Activated CD8-positive, alpha-beta T cell treated with anti-CD3 and anti-CD28 coated beads, Interleukin-2, amount 10 ng/mL, durations not matched to agents 7 days and 5 days (primary cell): ENCODE results near the gene SRGAP3. TPM values are rescaled to one million over a fixed set of nuclear protein-coding genes. Genes with fewer than 3 reads are reported as not detected.

Source experiments
- ATAC-seq: fragments of 150-1000 bp; cut with Tn5 transposase; one replicate; pipeline ENCODE4 v1.10.0; 2021; ENCODE audit warnings: moderate library complexity
- CTCF ChIA-PET: fragments of 350-600 bp; sonication (Branson Sonifier 250); formaldehyde crosslinking; loops from one replicate; lab custom pipeline; 2021; ENCODE audit warnings: antibody characterized with exemption; lab: Charles Lee
- POLR2A ChIA-PET: fragments of 350-600 bp; sonication (Branson Sonifier 250); formaldehyde crosslinking; loops from one replicate; lab custom pipeline; 2021; ENCODE audit warnings: antibody characterized with exemption; lab: Charles Lee
- DNase-seq: peaks from one replicate; pipeline ENCODE4 v3.0.0-alpha.2; 2020
- H3K27ac Mint-ChIP-seq: one replicate; pipeline ENCODE4 v1.8.0; 2021; ENCODE audit warnings: mild to moderate bottlenecking, mixed read lengths
- H3K27me3 Mint-ChIP-seq: one replicate; pipeline ENCODE4 v1.8.0; 2021; ENCODE audit warnings: low read depth, mixed read lengths
- H3K36me3 Mint-ChIP-seq: one replicate; pipeline ENCODE4 v1.8.0; 2021; ENCODE audit warnings: low read depth, mixed read lengths
- H3K4me1 Mint-ChIP-seq: one replicate; pipeline ENCODE4 v1.8.0; 2021; ENCODE audit warnings: low read depth, mixed read lengths
- H3K4me3 Mint-ChIP-seq: one replicate; pipeline ENCODE4 v1.8.0; 2021; ENCODE audit warnings: mild to moderate bottlenecking, mixed read lengths
- H3K9me3 Mint-ChIP-seq: one replicate; pipeline ENCODE4 v1.8.0; 2022; ENCODE audit warnings: mixed read lengths; ENCODE audit not compliant: insufficient read depth
- total RNA-seq, 2 experiments: library from RNA; stranded (reverse); gene quantifications; one replicate each; pipeline ENCODE4 v1.2.3, GENCODE V29; 2021

SRGAP3 gene
- total RNA-seq, 2 experiments from 2014 or later = 5.3 to 5.9 TPM

- DNase-seq (no peak), ATAC-seq (no peak)
- Mint-ChIP-seq H3K36me3 (no peaks in the 10 kb centered on the region), H3K4me1 (peaks cover 7% of the 10 kb centered on the region), H3K27me3 (peaks cover 6% of the 10 kb centered on the region), H3K27ac (no peak overlapping the region), H3K4me3 (no peak overlapping the region), H3K9me3 (no peaks in the 10 kb centered on the region)
- POLR2A ChIA-PET = no interaction called here
- CTCF ChIA-PET = no interaction called here
Measured at GRCh38 chr3:9116336-9116735, 133.1 kb downstream of the SRGAP3 start.

- peaks cover 7% of the 10 kb centered on the region for H3K4me1 Mint-ChIP-seq
- DNase-seq (no peak), ATAC-seq (no peak)
- H3K9me3 Mint-ChIP-seq = no peaks in the 10 kb centered on the region
- peaks cover 6% of the 10 kb centered on the region for H3K27me3 Mint-ChIP-seq
- POLR2A ChIA-PET = interaction anchor here (0.6 kb wide), 1 partner anchor 32 kb away, joined by 3 read pairs; no protein-coding TSS in a partner anchor
- CTCF ChIA-PET = no interaction called here
- no peak overlapping the region for H3K27ac Mint-ChIP-seq
- no peaks in the 10 kb centered on the region for H3K36me3 Mint-ChIP-seq
- H3K4me3 Mint-ChIP-seq = no peak overlapping the region
Measured at GRCh38 chr3:9115336-9115735, 134.1 kb downstream of the SRGAP3 start.

- ChIA-PET CTCF (no interaction called here), POLR2A (no interaction called here)
- Mint-ChIP-seq H3K27me3 (peaks cover 6% of the 10 kb centered on the region), H3K9me3 (no peaks in the 10 kb centered on the region), H3K36me3 (no peaks in the 10 kb centered on the region), H3K4me3 (no peak overlapping the region), H3K27ac (no peak overlapping the region), H3K4me1 (no peaks in the 10 kb centered on the region)
- ATAC-seq (no peak), DNase-seq (no peak)
Measured at GRCh38 chr3:9113040-9113439, 136.4 kb downstream of the SRGAP3 start.

GRCh38 chr3:9111866-9112265 is 137.6 kb downstream of the SRGAP3 start:
- Mint-ChIP-seq H3K9me3 (no peaks in the 10 kb centered on the region), H3K36me3 (no peaks in the 10 kb centered on the region), H3K4me1 (no peaks in the 10 kb centered on the region), H3K27ac (no peak overlapping the region), H3K4me3 (no peak overlapping the region), H3K27me3 (peaks cover 4% of the 10 kb centered on the region)
- no peak for DNase-seq
- ChIA-PET CTCF (no interaction called here), POLR2A (interaction anchor here (1.0 kb wide), 1 partner anchor 15 kb away, joined by 3 read pairs; no protein-coding TSS in a partner anchor)
- no peak for ATAC-seq

GRCh38 chr3:9111417-9111816 is 138.0 kb downstream of the SRGAP3 start:
- no peaks in the 10 kb centered on the region for H3K36me3 Mint-ChIP-seq
- H3K27ac Mint-ChIP-seq = no peak overlapping the region
- ChIA-PET POLR2A (interaction anchor here (1.0 kb wide), 1 partner anchor 14 kb away, joined by 3 read pairs; no protein-coding TSS in a partner anchor), CTCF (no interaction called here)
- no peaks in the 10 kb centered on the region for H3K4me1 Mint-ChIP-seq
- ATAC-seq = no peak
- H3K9me3 Mint-ChIP-seq = no peaks in the 10 kb centered on the region
- H3K4me3 Mint-ChIP-seq = no peak overlapping the region
- no peak for DNase-seq
- H3K27me3 Mint-ChIP-seq = peaks cover 4% of the 10 kb centered on the region

GRCh38 chr3:9110802-9111201 is 138.6 kb downstream of the SRGAP3 start:
- no peaks in the 10 kb centered on the region for H3K9me3 Mint-ChIP-seq
- ChIA-PET POLR2A (no interaction called here), CTCF (interaction anchor here (0.8 kb wide), 1 partner anchor 192 kb away, joined by 3 read pairs; no protein-coding TSS in a partner anchor)
- no peak overlapping the region for H3K4me3 Mint-ChIP-seq
- H3K27ac Mint-ChIP-seq = no peak overlapping the region
- H3K27me3 Mint-ChIP-seq = peaks cover 2% of the 10 kb centered on the region
- no peak for ATAC-seq
- no peaks in the 10 kb centered on the region for H3K36me3 Mint-ChIP-seq
- DNase-seq = no peak
- no peaks in the 10 kb centered on the region for H3K4me1 Mint-ChIP-seq

GRCh38 chr3:9110316-9110715 is 139.1 kb downstream of the SRGAP3 start:
- Mint-ChIP-seq H3K36me3 (no peaks in the 10 kb centered on the region), H3K4me3 (no peak overlapping the region), H3K27ac (no peak overlapping the region), H3K4me1 (no peaks in the 10 kb centered on the region), H3K27me3 (no peaks in the 10 kb centered on the region), H3K9me3 (no peaks in the 10 kb centered on the region)
- DNase-seq = no peak
- ATAC-seq = no peak
- POLR2A ChIA-PET = no interaction called here
- CTCF ChIA-PET = interaction anchor here (0.8 kb wide), 1 partner anchor 192 kb away, joined by 3 read pairs; no protein-coding TSS in a partner anchor

GRCh38 chr3:9109568-9109914 is 139.9 kb downstream of the SRGAP3 start:
- POLR2A ChIA-PET = no interaction called here
- Mint-ChIP-seq H3K27me3 (no peaks in the 10 kb centered on the region), H3K4me1 (no peaks in the 10 kb centered on the region), H3K36me3 (no peaks in the 10 kb centered on the region), H3K27ac (no peak overlapping the region), H3K9me3 (no peaks in the 10 kb centered on the region), H3K4me3 (no peak overlapping the region)
- no peak for ATAC-seq
- DNase-seq = no peak
- CTCF ChIA-PET = no interaction called here

GRCh38 chr3:9108876-9109567 is 140.4 kb downstream of the SRGAP3 start:
- Mint-ChIP-seq H3K36me3 (no peaks in the 10 kb centered on the region), H3K27ac (no peak overlapping the region), H3K4me3 (no peak overlapping the region), H3K4me1 (no peaks in the 10 kb centered on the region), H3K27me3 (no peaks in the 10 kb centered on the region), H3K9me3 (no peaks in the 10 kb centered on the region)
- no peak for DNase-seq
- CTCF ChIA-PET = interaction anchor here (0.6 kb wide), 1 partner anchor 193 kb away, joined by 3 read pairs; no protein-coding TSS in a partner anchor
- POLR2A ChIA-PET = no interaction called here
- ATAC-seq = no peak

GRCh38 chr3:9107738-9108137 is 141.7 kb downstream of the SRGAP3 start:
- no peak overlapping the region for H3K27ac Mint-ChIP-seq
- CTCF ChIA-PET = no interaction called here
- ATAC-seq (no peak), DNase-seq (no peak)
- no peaks in the 10 kb centered on the region for H3K36me3 Mint-ChIP-seq
- POLR2A ChIA-PET = no interaction called here
- H3K4me3 Mint-ChIP-seq = no peak overlapping the region
- H3K4me1 Mint-ChIP-seq = no peaks in the 10 kb centered on the region
- no peaks in the 10 kb centered on the region for H3K27me3 Mint-ChIP-seq
- H3K9me3 Mint-ChIP-seq = no peaks in the 10 kb centered on the region

- Mint-ChIP-seq H3K36me3 (no peaks in the 10 kb centered on the region), H3K4me1 (no peaks in the 10 kb centered on the region), H3K27me3 (no peaks in the 10 kb centered on the region), H3K9me3 (no peaks in the 10 kb centered on the region), H3K4me3 (no peak overlapping the region), H3K27ac (no peak overlapping the region)
- DNase-seq = no peak
- CTCF ChIA-PET = no interaction called here
- POLR2A ChIA-PET = interaction anchor here (0.6 kb wide), 1 partner anchor 556 kb away, joined by 3 read pairs; no protein-coding TSS in a partner anchor
- ATAC-seq = no peak
Measured at GRCh38 chr3:9105421-9105820, 144.0 kb downstream of the SRGAP3 start.

- no peaks in the 10 kb centered on the region for H3K36me3 Mint-ChIP-seq
- H3K27ac Mint-ChIP-seq = no peak overlapping the region
- H3K4me3 Mint-ChIP-seq = no peak overlapping the region
- no peaks in the 10 kb centered on the region for H3K9me3 Mint-ChIP-seq
- ChIA-PET POLR2A (no interaction called here), CTCF (no interaction called here)
- no peak for ATAC-seq
- H3K27me3 Mint-ChIP-seq = no peaks in the 10 kb centered on the region
- DNase-seq = no peak
- H3K4me1 Mint-ChIP-seq = no peaks in the 10 kb centered on the region
Measured at GRCh38 chr3:9104121-9104520, 145.3 kb downstream of the SRGAP3 start.
